HK-2 (cell line): Measurements from ENCODE around the gene LGMN.

Experiments
- DNase-seq: peaks from one replicate; pipeline ENCODE4 v3.0.0-alpha.2; 2018; ENCODE audit not compliant: unreplicated experiment

Gene LGMN

DNA sequence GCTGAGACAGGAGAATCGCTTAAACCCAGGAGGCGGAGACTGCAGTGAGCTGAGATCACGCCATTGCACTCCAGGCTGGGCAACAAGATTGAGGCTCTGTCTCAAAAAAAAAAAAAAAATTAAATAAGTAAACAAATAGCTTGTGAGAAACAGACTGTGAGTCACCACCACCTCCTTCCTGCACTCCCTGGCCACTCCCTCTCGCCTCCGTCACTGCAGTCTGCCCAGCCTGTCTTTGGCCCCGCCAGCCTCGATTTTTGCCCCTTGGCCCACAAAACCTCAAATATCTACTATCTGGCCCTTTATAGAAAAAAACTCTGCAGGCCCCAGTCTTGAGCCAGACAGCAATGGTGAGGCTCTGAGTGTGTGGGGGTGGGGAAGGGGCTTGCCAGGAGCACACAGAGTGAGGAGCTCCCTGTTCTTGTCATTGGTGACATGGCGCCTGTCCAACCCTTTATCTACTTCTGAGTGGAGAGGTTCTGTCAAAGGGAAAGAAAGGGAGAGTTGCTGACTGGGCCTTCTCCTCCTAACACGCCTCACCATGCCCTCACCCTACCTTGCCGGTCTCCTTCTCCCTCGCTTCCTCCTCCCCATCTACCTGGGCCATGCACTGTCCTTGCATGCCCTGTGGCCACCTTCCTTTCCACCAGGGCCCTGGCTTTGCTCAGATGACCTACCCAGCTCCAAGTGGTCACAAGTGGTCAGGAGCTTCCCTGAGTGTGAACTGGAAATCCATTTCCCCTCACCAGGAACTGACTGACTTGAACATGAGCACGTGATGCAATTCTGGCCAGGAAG, 22.1 kb downstream of the LGMN start:
- DNase-seq = peak; percentile 72

DNA sequence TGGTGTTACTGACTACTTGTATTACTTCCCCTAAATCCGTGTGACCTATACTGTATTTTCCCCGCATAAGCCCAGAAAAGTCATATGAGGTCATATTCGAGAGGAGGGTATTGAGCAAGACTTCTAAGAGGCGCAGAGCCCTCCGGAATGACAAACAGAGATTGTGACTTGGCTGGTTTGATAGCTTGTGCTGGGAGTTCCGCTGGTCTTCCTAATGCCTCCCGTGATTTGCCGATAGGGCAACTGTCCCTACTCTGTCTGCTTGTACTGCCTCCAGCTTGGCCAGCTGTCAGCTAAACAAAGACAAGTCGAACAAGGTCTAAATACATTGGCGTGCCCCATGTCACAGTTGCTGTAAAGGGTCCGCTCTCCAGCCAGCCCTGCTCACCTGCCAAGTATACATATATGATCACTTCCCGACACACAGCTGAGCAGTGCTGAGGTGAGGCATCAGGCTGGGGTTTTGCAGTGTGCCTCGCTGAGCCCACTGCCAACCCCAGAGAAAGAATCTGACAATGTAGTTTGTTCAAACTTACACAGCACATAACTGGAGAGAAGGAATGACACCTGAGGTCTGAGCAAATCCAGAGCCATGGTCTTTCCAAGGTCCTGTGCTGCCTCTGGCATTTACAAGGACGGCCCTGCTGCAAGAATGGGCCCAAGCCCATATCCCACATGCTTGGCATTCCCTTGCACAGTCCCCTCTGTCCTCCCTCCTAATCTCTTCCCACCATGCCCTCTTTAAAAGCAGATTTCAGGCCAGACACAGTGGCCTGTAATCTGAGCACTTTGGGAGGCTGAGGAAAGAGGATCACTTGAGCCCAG, 23.7 kb downstream of the LGMN start:
- DNase-seq = no peak

DNA sequence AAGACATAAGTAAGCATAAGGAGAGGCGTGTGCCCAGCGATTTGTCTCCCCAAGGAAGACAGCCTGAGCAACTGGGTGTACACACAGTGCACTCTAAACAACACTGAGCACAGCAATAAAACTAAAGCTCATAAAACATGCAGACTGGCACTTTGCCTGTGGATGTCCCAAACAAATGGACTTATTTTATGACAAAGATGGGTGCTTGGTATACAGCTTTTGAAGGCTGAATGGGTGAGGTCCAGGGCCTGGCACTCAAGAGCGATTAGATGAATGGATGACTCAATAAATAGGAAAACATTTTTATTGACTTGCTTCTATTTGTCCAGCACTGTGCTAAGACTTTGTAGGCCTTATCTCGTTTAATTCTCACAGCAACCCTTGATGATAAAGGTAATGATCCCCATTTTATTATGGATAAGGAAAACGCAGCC, 28.5 kb downstream of the LGMN start:
- DNase-seq = no peak

DNA sequence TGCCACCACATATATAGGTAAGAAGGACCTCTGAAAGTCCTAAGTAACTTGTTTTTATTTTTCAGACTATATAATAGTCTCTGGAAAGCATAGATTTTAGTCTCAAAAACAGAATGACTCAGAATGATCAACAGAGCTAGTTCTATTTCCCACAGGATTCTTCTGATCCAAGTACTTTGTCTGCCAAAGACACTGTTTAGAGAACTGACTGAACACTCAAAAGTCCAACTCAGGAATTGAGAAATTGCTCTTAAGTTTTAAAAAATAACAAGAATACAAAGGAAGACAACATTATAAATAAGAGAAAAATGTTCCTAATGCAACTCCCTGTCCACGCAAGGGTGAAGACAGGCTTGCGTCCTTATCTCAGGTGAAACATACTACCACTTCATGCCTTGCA, 29.0 kb downstream of the LGMN start:
- no peak for DNase-seq

DNA sequence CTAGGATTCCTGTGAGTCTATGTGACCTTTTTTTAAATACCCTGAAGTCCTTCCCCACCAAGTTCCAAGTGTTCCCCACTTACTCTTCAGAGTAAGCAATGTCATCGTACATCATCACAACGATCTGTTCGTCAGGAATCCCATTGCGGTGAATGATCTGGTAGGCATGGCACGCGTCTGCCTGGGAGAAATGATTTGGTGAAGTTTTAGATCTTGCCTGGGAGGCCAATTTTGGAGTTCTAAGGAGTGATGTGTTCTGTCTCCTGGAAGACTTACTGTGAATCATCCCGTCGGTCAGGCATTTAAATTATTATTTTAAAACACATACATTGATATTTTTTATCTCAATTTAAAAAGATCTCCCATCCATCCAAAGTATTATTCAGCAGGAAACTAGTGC, 29.8 kb downstream of the LGMN start:
- no peak for DNase-seq

DNA sequence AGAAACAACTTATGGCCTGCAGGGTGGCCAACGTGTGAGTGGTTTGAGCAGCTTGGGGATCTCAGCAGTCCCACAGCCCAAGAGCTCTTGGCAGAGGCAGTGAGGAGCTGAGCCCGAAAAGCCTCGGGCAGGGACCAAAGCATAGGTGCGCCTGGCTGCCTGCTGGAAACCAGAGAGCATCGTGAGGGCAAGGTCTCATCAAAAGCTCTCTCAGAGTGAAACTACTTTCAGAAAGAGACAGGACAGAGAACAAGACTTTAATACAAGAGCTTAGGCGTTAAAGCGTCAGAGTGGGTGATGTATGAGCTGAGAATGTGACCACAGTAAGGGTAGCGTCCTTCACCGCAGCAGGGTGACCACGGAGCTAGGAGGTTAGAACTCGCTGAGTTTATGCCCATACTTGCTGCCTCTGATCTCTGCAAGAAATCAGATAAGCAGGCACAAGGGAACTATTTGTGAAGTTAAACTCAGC, 30.8 kb downstream of the LGMN start:
- DNase-seq = no peak

DNA sequence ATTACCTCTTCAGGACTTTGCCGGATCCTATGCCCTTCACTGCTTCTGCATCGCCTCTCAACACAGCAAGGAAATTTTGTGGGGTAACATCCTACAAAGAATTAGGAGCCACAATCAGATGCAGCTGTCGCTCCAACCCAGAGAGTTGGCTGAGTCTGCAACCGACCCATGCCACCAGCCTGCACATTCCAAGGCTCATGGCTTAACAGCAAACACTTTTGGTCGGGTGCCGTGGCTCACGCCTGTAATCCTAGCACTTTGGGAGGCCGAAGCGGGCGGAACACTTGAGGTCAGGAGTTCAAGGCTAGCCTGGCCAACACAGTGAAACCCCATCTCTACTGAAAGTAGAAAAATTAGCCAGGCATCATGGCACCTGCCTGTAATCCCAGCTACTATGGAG, 32.3 kb downstream of the LGMN start:
- DNase-seq = no peak

DNA sequence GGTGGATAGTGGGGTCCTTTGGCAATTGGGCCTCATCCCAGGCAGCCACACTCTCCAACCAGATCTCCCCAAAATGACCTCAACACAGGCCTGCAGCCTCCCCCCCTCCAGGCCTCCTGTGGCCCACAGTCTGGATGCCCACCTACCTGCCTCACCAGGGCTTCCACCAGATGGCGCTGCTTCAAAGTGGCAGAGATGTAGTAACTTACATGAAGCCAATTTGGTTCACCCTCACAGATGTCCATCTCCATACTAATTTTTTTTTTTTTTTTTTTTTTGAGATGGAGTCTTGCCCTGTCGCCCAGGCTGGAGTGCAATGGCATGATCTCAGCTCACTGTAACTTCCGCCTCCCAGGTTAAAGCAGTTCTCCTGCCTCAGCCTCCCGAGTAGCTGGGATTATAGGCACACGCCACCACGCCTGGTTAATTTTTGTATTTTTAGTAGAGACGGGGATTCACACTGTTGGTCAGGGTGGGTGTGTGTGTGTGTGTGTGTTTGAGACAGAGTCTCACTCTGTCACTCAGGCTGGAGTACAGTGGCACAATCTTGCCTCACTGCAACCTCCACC, 33.6 kb downstream of the LGMN start:
- DNase-seq = peak; percentile 74

DNA sequence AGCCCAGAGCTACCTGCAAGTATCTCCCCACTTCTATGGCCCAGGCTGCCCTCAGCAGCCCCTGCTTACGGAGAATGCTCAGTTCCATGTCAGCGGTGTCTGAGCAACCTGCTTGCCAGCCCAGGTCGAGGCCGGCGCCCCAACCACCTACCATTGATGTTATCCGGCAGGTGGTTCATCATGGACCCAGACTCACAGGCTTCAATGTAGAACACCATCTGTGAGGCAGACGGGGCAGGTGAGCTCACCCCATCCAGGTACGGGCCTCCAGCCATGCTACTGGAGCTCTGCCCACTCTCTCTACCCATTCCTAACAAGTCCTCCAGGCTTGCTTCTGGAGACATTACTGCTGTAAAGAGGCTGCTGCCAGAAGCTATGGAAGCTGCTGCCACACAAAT, 35.8 kb downstream of the LGMN start:
- DNase-seq = no peak

DNA sequence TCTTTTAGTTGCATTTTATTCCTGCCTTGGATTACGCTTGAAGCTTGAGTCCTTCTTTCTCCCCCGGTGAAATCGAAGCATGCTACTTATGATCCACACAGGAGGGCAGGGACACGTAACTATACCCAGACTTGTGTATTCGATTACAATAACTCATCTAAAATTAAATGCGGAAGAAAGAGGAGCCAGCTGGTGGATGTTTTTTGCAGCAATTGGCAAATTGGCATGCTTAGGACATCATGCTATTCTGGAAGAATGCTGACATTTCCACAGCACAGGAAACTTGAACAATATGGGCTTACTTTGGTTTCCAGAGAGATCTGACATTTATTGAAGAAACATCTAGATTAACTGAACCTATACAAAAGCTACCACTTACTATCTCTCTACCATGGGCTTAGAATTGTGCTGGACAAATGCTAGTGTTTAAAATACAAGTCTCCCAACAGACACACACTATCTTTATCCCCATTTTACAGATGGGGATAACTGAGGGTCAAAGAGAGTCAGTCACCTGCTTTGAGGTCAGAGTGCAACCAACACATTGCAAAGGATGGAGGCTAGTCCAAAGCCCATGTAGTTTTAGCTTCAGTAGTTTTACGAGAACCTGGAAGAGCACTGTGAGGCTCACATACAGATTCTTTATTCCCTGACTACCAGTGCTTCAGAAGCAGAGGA, 36.3 kb downstream of the LGMN start:
- no peak for DNase-seq

DNA sequence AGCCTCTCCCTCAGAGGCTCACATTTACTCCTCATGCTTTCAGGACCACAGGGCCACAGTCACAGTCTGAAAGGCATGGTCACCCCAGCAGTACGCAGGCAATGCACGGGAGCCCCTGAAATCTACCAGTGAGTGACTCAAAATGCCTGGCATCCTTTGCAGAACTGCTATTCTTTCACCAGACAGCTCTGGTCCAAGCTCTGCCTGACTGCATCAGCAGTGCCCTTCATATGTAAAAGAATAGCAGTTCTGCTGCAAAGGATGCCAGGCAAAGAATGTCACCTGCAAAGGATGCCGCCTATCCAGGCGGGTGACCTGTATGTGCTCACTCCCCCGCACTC, 38.5 kb downstream of the LGMN start:
- no peak for DNase-seq

DNA sequence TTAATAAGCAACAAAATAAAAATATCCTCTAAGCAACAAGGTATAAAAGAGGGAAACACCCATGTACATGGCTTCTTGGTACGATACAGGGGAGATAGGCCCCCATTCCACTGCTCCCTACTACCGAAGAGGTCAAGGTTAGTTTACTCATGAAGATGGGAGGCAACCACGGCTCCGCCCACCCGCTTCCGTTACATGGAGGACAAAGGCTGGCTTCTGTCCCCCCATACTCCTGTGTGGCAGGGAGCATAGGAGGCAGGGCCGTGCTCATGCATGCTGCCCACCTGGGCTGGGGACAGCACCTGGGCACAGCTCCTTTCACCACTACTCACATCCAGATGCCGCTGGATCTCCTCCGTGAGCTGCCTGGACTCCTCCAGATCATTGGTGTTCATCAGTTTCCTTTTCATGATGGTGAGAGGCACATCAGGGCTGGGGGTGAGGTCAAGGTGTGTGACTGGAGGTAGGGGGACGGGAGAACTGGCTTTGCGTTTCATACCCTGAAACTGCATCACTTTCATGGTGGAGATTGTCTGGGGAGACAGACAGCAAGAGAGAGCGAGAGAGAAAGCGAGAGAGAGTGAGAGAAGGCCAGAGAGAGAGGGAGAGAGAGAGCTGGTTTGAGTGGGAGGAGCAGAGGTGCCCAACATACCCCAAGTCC, 39.0 kb downstream of the LGMN start:
- DNase-seq = no peak

DNA sequence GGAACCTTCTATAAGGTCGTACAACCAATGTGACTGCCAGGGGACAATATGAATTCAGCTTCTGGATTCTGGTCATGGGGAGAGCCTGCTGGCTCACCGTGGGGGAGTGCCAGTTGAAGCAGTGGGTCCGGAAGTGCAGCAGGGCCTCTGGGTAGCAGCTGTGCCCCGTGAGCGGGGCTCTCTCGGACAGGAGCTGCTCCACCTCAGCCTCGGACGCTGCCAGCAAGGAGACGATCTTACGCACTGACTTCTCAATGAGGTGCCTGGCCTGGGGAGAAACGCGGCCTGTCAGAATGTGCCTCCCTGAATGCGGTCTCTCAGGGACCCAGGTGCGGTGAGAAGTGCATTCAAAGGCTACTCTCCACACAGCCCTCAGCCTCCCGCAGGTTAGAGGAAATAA, 42.0 kb downstream of the LGMN start:
- no peak for DNase-seq

DNA sequence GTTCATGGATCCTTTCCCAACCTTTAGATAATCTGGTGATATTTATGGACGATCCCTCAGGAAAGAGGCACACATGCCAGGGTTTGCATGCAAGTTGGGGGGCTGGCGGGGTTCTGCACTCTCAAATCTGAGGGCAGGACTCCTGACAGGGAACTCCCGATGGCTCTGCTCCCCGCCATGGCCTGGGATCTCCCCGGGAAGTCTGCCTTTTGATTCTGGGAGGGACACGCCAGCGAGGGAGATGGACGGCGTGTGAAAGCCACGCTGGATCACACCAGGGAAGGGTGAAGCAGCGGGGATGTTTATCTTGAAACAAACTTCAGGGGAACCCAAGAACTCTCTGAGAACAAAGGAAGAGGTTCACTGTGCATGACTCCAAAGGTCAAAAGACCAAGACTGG, 43.6 kb downstream of the LGMN start:
- no peak for DNase-seq

DNA sequence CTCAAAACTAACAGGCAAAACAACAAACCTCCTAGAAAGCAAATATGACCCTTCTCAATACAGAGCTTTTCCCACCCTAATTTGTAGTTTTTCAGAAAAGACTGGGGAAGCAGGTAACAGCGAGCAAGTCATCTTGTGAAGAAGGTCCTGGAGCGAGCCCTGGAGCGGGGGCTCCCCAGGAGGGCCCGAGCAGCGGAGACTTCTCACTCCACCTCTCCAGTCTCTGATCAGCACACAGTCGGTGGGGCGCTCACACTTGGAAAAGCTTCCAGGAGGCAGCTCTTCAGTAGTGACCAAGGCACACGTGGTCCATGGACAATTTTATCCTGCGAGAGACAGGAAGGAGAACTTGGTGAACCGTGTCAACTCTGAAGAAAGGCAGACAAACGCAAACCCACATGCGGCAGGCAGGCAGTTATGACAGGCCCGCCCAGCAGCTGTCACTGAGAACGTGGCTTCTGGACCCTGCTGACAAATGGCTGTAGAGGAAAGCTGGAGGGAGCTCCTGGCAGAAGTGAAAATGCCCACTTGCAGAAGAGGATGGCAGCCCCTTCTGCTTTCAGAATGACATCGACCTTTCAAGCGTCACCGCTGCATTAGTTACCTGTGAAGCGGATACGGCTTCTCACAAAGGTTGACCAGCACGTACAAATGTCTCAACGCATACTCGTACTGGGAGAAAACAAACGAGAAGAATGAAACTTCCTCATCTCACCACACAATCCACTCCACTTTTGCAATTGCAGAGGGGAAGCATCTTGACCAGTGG, 44.2 kb downstream of the LGMN start:
- no peak for DNase-seq

DNA sequence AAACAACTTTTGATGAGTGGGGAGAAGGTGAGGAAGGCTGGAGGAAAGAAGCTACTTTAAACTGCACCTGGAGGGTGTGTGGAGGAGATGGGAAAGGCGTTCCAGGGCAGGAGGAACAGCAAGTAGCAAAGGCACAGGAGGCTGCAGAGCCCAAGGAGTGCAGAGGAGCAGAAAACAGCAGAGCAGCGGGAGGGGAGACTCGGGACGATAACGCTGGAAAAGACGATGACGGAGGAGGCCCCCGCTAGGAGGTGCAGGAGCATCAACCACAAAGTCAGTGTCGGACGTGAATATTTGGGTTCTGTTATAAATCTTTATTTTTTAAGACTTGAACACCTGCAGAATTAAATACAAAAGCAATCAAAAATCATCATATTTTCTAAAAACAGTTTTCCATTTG, 44.9 kb downstream of the LGMN start:
- DNase-seq = no peak

DNA sequence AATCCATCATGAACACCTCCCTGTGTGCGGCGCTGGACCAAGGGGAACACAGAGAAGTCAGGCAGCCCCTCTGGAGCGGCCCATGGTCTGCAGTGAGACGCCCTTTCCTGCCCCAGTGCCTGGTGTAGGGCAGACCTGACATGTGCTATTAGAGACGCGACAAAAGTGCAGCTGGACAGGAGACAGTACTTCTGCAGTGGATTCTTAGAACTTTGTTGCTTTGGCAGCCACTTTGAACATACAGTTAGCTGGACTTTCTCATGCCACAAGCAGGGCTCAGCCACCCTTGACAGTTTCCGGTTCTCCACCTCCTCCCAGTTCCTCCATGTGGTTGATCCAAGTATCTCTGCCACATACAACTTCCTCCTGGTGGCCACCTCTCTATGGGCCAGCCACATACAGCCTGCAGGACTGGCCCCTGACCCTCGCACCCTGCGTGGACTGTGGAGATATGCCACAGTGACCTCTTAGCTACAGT, 45.9 kb downstream of the LGMN start:
- DNase-seq = no peak

DNA sequence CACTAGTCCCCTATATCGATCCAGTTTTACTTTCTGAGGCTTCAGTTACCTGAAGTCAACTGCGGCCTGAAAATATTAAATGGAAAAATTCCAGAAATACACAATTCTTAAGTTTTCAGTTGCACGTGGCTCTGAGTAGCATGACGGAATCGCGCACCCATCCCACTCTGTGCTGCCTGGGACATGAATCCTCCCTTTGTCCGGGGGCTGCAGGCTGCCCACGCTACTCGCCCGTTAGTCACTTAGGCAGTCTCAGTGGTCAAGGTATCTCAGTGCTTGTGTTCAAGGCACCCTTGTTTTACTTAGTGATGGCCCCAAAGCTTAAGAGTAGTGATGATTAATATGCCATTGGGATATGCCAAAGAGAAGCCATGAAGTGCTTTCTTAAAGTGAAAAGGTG, 46.6 kb downstream of the LGMN start:
- DNase-seq = no peak

DNA sequence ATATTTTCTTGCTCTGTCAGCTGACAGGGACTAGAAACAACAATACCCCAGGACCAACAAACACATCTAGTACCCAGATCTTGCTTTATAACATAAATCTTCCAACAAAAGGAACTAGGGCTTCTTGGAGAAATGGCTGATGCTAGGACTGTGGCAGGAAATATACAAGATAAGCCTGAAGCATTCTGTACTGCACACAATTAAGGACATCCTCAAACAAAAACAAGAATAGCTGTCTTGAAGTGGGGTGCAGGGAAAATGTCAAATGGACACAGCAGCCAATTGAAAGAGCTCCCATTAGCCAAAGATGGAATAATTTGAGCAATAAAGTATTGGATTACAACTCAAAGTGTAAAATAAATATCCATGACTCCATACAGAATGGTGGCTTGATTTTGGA, 50.0 kb downstream of the LGMN start:
- DNase-seq = no peak

DNA sequence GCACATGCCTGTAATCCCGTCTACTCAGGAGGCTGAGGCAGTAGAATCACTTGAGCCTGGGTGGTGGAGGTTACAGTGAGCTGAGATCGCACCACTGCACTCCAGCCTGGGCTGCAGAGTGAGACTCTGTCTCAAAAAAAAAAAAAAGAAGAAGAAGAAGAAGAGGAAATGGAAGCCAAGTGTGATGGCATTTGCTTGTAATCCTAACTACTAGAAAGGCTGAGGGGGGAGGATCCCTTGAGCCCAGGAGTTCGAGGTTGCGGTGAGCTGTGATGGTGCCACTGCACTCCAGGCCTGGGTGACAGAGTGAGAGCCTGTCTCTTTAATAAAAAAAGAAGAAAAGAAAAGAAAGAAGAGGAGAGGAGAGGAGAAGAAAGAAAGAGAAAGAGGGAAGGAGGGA, 52.1 kb downstream of the LGMN start:
- no peak for DNase-seq

DNA sequence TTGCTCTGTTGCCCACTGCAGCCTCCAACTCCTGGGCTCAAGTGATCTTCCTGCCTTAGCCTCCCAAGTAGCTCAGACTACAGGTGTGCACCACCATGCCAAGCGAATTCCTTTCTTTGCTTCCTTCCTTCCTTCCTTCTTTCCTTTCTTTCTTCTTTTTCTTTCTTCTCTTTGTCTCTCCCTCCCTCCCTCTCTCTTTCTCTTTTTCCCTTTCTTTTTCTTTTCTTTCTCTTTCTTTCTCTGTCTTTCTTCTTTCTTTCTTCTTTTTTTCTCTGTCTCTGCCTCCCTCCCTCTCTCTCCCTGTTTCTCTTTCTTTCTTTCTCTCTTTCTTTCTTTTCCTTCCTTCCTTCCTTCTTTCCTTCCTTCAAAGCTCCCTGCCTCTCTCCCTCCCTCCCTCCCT, 52.9 kb downstream of the LGMN start:
- DNase-seq = no peak
